HEK293 (cell line): ENCODE data around the gene RGS9BP.

ENCODE experiments used
- BCL11A ChIP-seq: fragments of 450-650 bp; formaldehyde crosslinking; IDR thresholded peaks from 2 replicates; pipeline ENCODE4 v1.5.1; 2016; ENCODE audit warnings: low read depth, missing biosample characterization, missing genetic modification characterization
- BCL11B ChIP-seq: fragments of 450-650 bp; formaldehyde crosslinking; IDR thresholded peaks from 2 replicates; pipeline ENCODE4 v1.5.1; 2016; ENCODE audit warnings: low read depth, missing biosample characterization, missing genetic modification characterization
- GFI1B ChIP-seq: fragments of 450-650 bp; formaldehyde crosslinking; IDR thresholded peaks from 2 replicates; pipeline ENCODE4 v1.5.1; 2016; ENCODE audit warnings: missing biosample characterization, missing genetic modification characterization
- KLF10 ChIP-seq: fragments of 450-650 bp; IDR thresholded peaks from 2 replicates; pipeline ENCODE4 v1.5.1; 2018; ENCODE audit warnings: missing biosample characterization, mild to moderate bottlenecking, missing genetic modification characterization
- KLF8 ChIP-seq: fragments of 450-650 bp; formaldehyde crosslinking; IDR thresholded peaks from 2 replicates; pipeline ENCODE4 v1.5.1; 2016; ENCODE audit warnings: missing biosample characterization, missing genetic modification characterization
- OSR2 ChIP-seq: fragments of 450-650 bp; formaldehyde crosslinking; IDR thresholded peaks from 2 replicates; pipeline ENCODE4 v1.5.1; 2016; ENCODE audit warnings: missing biosample characterization, missing genetic modification characterization
- WT1 ChIP-seq: fragments of 450-650 bp; formaldehyde crosslinking; IDR thresholded peaks from 2 replicates; pipeline ENCODE4 v1.5.1; 2016; ENCODE audit warnings: missing biosample characterization, missing genetic modification characterization
- ZBTB1 ChIP-seq: fragments of 450-650 bp; formaldehyde crosslinking; IDR thresholded peaks from 2 replicates; pipeline ENCODE4 v1.5.1; 2016; ENCODE audit warnings: missing biosample characterization, missing genetic modification characterization
- ZFP41 ChIP-seq: fragments of 450-650 bp; formaldehyde crosslinking; IDR thresholded peaks from 2 replicates; pipeline ENCODE4 v1.5.1; 2016; ENCODE audit warnings: missing biosample characterization, missing genetic modification characterization, borderline replicate concordance
- ZNF10 ChIP-seq: fragments of 450-650 bp; formaldehyde crosslinking; IDR thresholded peaks from 2 replicates; pipeline ENCODE4 v1.5.1; 2017; ENCODE audit warnings: missing biosample characterization, missing genetic modification characterization
- ZNF211 ChIP-seq: fragments of 450-650 bp; formaldehyde crosslinking; IDR thresholded peaks from 2 replicates; pipeline ENCODE4 v1.5.1; 2016; ENCODE audit warnings: low read depth, missing biosample characterization, missing genetic modification characterization
- ZNF239 ChIP-seq: fragments of 450-650 bp; formaldehyde crosslinking; IDR thresholded peaks from 2 replicates; pipeline ENCODE4 v1.5.1; 2016; ENCODE audit warnings: missing biosample characterization, missing genetic modification characterization
- ZNF341 ChIP-seq: fragments of 450-650 bp; formaldehyde crosslinking; IDR thresholded peaks from 2 replicates; pipeline ENCODE4; 2016; ENCODE audit warnings: low read depth, missing biosample characterization, missing genetic modification characterization
- ZNF514 ChIP-seq: fragments of 450-650 bp; formaldehyde crosslinking; IDR thresholded peaks from 2 replicates; pipeline ENCODE4 v1.5.1; 2016; ENCODE audit warnings: missing biosample characterization, missing genetic modification characterization
- ZNF529 ChIP-seq: fragments of 450-650 bp; formaldehyde crosslinking; IDR thresholded peaks from 2 replicates; pipeline ENCODE4 v1.5.1; 2017; ENCODE audit warnings: missing genetic modification characterization, missing biosample characterization; ENCODE audit not compliant: insufficient replicate concordance
- ZNF544 ChIP-seq: fragments of 450-650 bp; formaldehyde crosslinking; IDR thresholded peaks from 2 replicates; pipeline ENCODE4 v1.5.0; 2017; ENCODE audit warnings: missing biosample characterization, missing genetic modification characterization
- ZNF549 ChIP-seq: fragments of 450-650 bp; IDR thresholded peaks from 2 replicates; pipeline ENCODE4 v1.5.1; 2018; ENCODE audit warnings: missing biosample characterization, missing genetic modification characterization, mild to moderate bottlenecking, inconsistent platforms, moderate library complexity
- ZNF560 ChIP-seq: fragments of 450-650 bp; formaldehyde crosslinking; IDR thresholded peaks from 2 replicates; pipeline ENCODE4 v1.5.1; 2017; ENCODE audit warnings: missing biosample characterization, missing genetic modification characterization, borderline replicate concordance
- ZNF561 ChIP-seq: fragments of 450-650 bp; IDR thresholded peaks from 2 replicates; pipeline ENCODE4 v1.5.1; 2018; ENCODE audit warnings: missing biosample characterization, missing genetic modification characterization, borderline replicate concordance
- ZNF596 ChIP-seq: fragments of 450-650 bp; IDR thresholded peaks from 2 replicates; pipeline ENCODE4 v1.5.0; 2018; ENCODE audit warnings: missing biosample characterization, mild to moderate bottlenecking, missing genetic modification characterization, moderate library complexity
- ZNF610 ChIP-seq: fragments of 450-650 bp; formaldehyde crosslinking; IDR thresholded peaks from 2 replicates; pipeline ENCODE4 v1.5.1; 2016; ENCODE audit warnings: missing biosample characterization, missing genetic modification characterization, borderline replicate concordance
- ZNF658 ChIP-seq: fragments of 450-650 bp; formaldehyde crosslinking; IDR thresholded peaks from 2 replicates; pipeline ENCODE4; 2016; ENCODE audit warnings: missing biosample characterization, missing genetic modification characterization
- ZNF701 ChIP-seq: fragments of 450-650 bp; formaldehyde crosslinking; IDR thresholded peaks from 2 replicates; pipeline ENCODE4 v1.5.1; 2016; ENCODE audit warnings: missing biosample characterization, missing genetic modification characterization
- ZNF747 ChIP-seq: fragments of 450-650 bp; formaldehyde crosslinking; IDR thresholded peaks from 2 replicates; pipeline ENCODE4 v1.5.1; 2016; ENCODE audit warnings: missing biosample characterization, missing genetic modification characterization
- ZNF843 ChIP-seq: fragments of 450-650 bp; formaldehyde crosslinking; IDR thresholded peaks from 2 replicates; pipeline ENCODE4 v1.5.1; 2016; ENCODE audit warnings: missing biosample characterization, missing genetic modification characterization
- TF ChIP-seq, protein P1 (sequence below): fragments of 450-650 bp; formaldehyde crosslinking; IDR thresholded peaks from 2 replicates; pipeline ENCODE4 v1.5.1; 2016; ENCODE audit warnings: missing biosample characterization, missing genetic modification characterization
- TF ChIP-seq, protein P2 (sequence below): fragments of 450-650 bp; formaldehyde crosslinking; IDR thresholded peaks from 2 replicates; pipeline ENCODE4; 2016; ENCODE audit warnings: missing biosample characterization, missing genetic modification characterization
- TF ChIP-seq, protein P3 (sequence below): fragments of 450-650 bp; formaldehyde crosslinking; IDR thresholded peaks from 2 replicates; pipeline ENCODE4 v1.5.1; 2017; ENCODE audit warnings: missing biosample characterization, missing genetic modification characterization
- TF ChIP-seq, protein P4 (sequence below): fragments of 450-650 bp; formaldehyde crosslinking; IDR thresholded peaks from 2 replicates; pipeline ENCODE4 v1.5.1; 2016; ENCODE audit warnings: missing biosample characterization, missing genetic modification characterization, borderline replicate concordance
- TF ChIP-seq, protein P5 (sequence below): fragments of 450-650 bp; formaldehyde crosslinking; IDR thresholded peaks from 2 replicates; pipeline ENCODE4 v1.5.1; 2016; ENCODE audit warnings: missing biosample characterization, missing genetic modification characterization
- TF ChIP-seq, protein P6 (sequence below): fragments of 450-650 bp; formaldehyde crosslinking; IDR thresholded peaks from 2 replicates; pipeline ENCODE4 v1.5.1; 2016; ENCODE audit warnings: missing biosample characterization, missing genetic modification characterization

The RGS9BP gene

DNA sequence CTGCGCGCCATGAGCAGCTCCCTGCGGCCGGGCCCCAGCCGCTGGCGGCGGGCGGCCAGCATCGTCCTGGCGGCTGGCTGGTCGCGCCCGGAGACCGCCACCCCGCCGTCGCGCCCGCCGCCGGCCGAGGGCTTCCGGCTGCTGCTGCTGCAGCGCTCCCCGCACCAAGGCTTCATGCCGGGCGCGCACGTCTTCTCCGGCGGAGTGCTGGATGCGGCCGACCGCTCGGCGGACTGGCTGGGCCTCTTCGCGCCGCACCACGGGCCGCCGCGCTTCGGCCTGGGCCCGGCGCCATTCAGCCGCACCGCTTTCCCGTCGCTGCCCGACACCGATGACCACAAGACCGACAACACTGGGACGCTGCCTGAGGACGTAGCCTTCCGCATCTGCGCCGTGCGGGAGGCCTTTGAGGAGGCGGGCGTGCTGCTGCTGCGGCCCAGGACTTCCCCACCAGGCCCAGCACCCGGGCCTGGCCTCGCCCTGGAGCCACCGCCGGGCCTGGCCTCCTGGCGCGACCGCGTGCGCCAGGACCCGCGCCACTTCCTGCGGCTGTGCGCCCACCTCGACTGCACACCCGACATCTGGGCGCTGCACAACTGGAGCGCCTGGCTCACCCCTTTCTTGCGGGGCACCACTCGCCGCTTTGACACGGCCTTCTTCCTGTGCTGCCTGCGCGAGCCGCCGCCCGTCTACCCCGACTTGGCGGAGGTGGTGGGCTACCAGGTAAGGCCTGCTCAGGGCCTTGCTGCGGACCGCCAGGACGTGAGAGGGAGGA lies 16.5 kb downstream of the RGS9BP start (continued):
- TF ChIP-seq, protein P1, sequence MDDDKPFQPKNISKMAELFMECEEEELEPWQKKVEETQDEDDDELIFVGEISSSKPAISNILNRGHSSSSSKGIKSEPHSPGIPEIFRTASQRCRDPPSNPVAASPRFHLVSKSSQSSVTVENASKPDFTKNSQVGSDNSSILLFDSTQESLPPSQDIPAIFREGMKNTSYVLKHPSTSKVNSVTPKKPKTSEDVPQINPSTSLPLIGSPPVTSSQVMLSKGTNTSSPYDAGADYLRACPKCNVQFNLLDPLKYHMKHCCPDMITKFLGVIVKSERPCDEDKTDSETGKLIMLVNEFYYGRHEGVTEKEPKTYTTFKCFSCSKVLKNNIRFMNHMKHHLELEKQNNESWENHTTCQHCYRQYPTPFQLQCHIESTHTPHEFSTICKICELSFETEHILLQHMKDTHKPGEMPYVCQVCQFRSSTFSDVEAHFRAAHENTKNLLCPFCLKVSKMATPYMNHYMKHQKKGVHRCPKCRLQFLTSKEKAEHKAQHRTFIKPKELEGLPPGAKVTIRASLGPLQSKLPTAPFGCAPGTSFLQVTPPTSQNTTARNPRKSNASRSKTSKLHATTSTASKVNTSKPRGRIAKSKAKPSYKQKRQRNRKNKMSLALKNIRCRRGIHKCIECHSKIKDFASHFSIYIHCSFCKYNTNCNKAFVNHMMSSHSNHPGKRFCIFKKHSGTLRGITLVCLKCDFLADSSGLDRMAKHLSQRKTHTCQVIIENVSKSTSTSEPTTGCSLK (tag by site-specific recombination), result no peak
- TF ChIP-seq ZNF514 (no peak), ZNF596 (tag by site-specific recombination) (peak; percentile 5; the same call in 1 of the 2 replicates), ZNF549 (no peak), ZNF610 (tag by site-specific recombination) (peak; percentile 47; the same call in 1 of the 2 replicates), WT1 (tag by site-specific recombination) (no peak), KLF8 (peak; percentile 82; the same call in 1 of the 2 replicates), ZNF843 (no peak; the same call in none of the 2 replicates), ZNF747 (tag by site-specific recombination) (no peak), BCL11A (no peak), GFI1B (tag by site-specific recombination) (no peak), ZNF544 (tag by site-specific recombination) (no peak), ZNF561 (tag by site-specific recombination) (peak; percentile 66), ZNF341 (tag by site-specific recombination) (0 out of 2 replicates have a peak, but pooled peaks have one; percentile 15), ZFP41 (0 out of 2 replicates have a peak, but pooled peaks have one; percentile 10), ZNF560 (tag by site-specific recombination) (no peak), ZBTB1 (tag by site-specific recombination) (0 out of 2 replicates have a peak, but pooled peaks have one; percentile 22), ZNF701 (tag by site-specific recombination) (no peak), ZNF211 (tag by site-specific recombination) (no peak), ZNF658 (tag by site-specific recombination) (0 out of 2 replicates have a peak, but pooled peaks have one; percentile 74), OSR2 (tag by site-specific recombination) (no peak), ZNF529 (tag by site-specific recombination) (no peak), ZNF239 (no peak), BCL11B (tag by site-specific recombination) (no peak), ZNF10 (no peak; the same call in 1 of the 2 replicates), KLF10 (tag by site-specific recombination) (no peak)
- TF ChIP-seq, protein P2, sequence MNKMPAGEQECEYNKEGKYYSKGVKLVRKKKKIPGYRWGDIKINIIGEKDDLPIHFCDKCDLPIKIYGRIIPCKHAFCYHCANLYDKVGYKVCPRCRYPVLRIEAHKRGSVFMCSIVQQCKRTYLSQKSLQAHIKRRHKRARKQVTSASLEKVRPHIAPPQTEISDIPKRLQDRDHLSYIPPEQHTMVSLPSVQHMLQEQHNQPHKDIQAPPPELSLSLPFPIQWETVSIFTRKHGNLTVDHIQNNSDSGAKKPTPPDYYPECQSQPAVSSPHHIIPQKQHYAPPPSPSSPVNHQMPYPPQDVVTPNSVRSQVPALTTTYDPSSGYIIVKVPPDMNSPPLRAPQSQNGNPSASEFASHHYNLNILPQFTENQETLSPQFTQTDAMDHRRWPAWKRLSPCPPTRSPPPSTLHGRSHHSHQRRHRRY (tag by site-specific recombination), result peak; percentile 93; the same call in 1 of the 2 replicates
- TF ChIP-seq, protein P3, sequence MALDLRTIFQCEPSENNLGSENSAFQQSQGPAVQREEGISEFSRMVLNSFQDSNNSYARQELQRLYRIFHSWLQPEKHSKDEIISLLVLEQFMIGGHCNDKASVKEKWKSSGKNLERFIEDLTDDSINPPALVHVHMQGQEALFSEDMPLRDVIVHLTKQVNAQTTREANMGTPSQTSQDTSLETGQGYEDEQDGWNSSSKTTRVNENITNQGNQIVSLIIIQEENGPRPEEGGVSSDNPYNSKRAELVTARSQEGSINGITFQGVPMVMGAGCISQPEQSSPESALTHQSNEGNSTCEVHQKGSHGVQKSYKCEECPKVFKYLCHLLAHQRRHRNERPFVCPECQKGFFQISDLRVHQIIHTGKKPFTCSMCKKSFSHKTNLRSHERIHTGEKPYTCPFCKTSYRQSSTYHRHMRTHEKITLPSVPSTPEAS (tag by site-specific recombination), result no peak; the same call in 1 of the 2 replicates
- TF ChIP-seq, protein P4, sequence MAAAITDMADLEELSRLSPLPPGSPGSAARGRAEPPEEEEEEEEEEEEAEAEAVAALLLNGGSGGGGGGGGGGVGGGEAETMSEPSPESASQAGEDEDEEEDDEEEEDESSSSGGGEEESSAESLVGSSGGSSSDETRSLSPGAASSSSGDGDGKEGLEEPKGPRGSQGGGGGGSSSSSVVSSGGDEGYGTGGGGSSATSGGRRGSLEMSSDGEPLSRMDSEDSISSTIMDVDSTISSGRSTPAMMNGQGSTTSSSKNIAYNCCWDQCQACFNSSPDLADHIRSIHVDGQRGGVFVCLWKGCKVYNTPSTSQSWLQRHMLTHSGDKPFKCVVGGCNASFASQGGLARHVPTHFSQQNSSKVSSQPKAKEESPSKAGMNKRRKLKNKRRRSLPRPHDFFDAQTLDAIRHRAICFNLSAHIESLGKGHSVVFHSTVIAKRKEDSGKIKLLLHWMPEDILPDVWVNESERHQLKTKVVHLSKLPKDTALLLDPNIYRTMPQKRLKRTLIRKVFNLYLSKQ, result no peak
- TF ChIP-seq, protein P5, sequence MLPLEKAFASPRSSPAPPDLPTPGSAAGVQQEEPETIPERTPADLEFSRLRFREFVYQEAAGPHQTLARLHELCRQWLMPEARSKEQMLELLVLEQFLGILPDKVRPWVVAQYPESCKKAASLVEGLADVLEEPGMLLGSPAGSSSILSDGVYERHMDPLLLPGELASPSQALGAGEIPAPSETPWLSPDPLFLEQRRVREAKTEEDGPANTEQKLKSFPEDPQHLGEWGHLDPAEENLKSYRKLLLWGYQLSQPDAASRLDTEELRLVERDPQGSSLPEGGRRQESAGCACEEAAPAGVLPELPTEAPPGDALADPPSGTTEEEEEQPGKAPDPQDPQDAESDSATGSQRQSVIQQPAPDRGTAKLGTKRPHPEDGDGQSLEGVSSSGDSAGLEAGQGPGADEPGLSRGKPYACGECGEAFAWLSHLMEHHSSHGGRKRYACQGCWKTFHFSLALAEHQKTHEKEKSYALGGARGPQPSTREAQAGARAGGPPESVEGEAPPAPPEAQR (tag by site-specific recombination), result peak; percentile 60; the same call in 1 of the 2 replicates
- TF ChIP-seq, protein P6, sequence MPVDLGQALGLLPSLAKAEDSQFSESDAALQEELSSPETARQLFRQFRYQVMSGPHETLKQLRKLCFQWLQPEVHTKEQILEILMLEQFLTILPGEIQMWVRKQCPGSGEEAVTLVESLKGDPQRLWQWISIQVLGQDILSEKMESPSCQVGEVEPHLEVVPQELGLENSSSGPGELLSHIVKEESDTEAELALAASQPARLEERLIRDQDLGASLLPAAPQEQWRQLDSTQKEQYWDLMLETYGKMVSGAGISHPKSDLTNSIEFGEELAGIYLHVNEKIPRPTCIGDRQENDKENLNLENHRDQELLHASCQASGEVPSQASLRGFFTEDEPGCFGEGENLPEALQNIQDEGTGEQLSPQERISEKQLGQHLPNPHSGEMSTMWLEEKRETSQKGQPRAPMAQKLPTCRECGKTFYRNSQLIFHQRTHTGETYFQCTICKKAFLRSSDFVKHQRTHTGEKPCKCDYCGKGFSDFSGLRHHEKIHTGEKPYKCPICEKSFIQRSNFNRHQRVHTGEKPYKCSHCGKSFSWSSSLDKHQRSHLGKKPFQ (tag by site-specific recombination), result no peak
